HG03103 (cell line): ENCODE results near the gene FUOM.
"Not testable (repeated sequence)": the region's sequence is repeated elsewhere in the genome, so short reads cannot be mapped to it uniquely, and the experiment has no call there.

ENCODE experiments used
- ATAC-seq: cut with Tn5 transposase; IDR thresholded peaks from one replicate; pipeline ENCODE4 v1.9.1; 2021; ENCODE audit warnings: low read depth; ENCODE audit not compliant: unreplicated experiment

FUOM gene

GRCh38 chr10:133370030-133370786 is 12.4 kb upstream of the FUOM start:
- no peak for ATAC-seq

DNA sequence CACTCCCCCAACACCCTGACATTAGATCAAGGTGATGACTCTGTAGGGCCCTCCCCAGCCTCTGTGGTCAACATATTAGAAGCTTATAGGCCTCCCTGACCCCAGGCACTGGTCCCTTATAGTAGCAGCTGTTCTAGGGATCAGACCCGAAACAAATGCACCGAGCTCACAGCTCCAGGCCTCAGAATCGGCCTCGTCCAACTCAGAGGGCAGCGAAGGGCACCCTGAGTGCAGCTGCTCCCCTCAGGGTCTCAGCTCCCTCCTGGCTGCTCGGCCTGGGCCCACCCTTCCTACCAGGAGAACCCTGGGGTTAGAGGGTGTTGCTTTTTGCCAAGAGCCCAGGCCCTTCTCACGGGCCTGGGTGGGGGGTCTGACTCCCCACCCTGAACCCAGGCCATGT is 10.3 kb upstream of the FUOM start:
- no peak for ATAC-seq

- not testable (repeated sequence) for ATAC-seq
Observed at GRCh38 chr10:133367461-133367860, 9.6 kb upstream of the FUOM start.

GRCh38 chr10:133366751-133367150 is 8.9 kb upstream of the FUOM start:
- no peak for ATAC-seq

DNA sequence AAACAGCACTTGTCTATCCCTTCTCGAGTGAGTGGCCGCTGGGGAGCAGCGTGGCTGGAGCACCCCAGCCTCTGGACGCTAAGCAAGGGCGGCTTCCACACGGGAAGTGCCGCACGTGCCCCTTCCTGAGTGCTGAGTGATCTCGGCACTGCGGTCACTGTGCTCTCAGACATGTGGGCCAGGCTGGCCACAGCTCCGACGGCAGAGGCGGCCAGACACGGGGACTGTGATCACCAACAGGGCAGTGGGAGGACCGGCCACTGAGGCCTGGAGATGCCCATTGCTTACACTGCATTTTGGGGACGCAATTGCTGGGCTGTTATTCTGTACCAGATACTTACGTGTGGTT is 8.3 kb upstream of the FUOM start:
- no peak for ATAC-seq

DNA sequence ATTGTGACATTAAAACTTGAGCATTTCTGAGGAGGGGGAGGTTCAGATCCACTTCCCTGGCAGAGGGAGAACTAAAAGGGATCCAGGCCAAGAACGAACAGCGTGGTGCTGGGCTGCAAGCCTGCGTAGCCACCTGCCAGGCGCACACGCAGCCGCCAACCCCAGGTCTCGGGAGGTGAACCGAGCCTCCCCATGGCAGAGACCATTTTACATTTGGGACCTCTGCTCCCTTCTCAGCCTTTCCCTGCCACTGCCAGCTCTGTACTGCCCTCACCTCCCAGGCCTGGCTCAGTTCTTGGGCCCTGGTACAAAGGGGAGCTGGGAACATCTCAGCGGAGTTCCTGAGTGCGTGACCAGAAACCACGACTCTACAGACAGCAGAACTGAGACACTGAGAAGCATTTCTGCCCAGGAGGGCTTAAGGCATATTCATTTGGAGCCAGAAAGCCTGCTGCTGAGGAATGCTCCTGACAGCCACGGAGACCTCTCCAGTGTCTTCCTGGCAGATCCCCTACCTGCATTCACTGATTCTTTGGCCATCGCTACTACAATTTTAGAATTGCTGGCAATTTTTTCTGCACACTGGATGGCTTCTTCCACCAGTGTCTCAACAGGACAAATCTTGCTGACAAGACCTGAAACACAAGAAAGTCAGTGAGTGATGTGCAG is 7.8 kb upstream of the FUOM start:
- no peak for ATAC-seq

DNA sequence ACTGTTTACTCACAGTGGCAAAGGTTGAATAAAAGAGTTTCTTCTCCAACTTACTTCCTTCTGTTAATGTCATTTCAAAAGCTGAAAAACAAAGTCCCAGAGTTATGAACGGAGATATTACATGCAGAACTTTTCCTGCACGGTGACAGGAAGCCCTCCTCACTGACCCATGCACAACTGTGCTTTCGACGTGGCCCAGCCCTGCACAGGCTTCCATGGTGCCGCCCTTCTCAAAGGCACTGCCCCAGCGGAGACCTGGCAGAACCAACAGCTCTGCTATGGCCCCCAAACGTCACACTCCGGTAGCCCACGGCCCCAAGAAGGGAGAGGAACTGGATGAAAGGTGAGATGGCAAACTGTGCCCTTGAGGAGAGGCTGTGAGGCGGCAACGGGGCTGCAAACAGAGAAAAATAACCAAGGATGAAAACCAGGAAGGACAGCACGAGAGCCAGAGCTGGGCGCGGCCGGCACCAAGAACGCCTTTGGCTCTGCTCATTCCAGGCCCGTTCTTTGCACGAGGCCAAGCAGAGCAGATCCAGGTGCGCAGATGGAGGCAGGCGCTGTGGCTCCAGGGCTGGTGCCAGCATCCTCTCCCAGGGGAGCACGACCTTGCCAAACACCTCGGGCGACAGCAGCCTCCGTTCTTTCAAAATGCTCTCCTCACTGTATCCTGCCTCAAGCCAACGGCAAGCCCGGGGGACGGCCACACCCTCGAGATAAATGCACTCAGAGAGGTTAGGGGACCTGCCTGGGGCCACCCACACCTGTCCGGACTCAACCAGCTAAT is 7.0 kb upstream of the FUOM start:
- ATAC-seq = no peak

GRCh38 chr10:133362846-133363245 is 5.0 kb upstream of the FUOM start:
- ATAC-seq = no peak

- ATAC-seq = no peak
Observed at GRCh38 chr10:133361773-133362441, 4.1 kb upstream of the FUOM start.

DNA sequence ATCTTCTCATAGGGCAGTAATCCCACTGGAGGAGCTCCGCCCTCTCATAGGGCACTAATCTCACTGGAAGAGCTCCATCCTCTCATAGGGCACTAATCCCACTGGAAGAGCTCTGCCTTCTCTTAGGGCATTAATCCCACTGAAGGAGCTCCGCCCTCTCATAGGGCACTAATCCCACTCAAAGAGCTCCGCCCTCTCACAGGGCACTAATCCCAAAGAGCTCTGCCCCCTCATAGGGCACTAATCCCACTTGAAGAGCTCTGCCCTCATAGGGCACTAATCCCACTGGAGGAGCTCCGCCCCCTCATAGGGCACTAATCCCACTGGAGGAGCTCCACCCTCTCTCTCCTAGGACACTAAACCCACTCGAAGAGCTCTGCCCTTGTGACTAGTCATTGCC is 3.4 kb upstream of the FUOM start:
- ATAC-seq = no peak

- no peak for ATAC-seq
Observed at GRCh38 chr10:133359972-133360610, 2.3 kb upstream of the FUOM start.

DNA sequence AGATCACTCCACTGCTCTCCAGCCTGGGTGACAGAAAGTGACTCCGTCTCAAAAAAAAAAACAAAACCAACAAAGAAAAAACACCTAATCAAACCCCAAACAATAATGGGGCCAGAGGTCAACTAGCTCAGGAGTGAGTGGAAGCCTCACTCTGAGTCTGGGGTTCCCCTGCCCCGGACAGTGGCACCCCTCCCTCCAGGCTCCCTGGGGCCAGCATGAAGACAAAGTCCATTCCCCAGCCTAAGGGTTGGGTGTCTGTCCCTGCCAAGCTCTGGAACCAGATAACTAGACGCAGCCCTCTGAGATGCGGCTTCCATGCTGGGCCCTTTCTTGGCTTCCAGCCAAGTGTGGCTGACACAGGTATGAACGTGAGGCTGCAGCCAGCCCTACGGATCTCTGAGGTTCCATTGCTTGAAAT is 1.7 kb upstream of the FUOM start:
- no peak for ATAC-seq

DNA sequence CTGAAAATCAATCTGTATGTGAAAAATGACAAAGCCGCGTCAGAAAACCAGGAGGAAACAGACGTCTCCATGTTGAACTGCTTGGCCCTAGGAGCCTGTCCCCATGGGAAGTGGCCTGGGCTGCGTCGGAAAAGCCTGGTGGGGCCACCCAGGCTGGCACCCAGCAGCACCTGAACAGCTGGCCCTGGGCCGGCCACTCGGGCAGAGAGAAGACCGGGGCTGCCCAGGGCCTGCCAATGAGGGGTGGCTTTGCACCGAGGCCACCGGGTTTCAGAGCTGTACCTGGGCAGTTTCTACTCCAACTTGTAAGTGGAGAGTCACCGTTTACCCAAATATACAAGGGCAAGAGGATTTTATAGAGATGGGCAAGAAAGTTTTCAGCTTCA is 1.1 kb upstream of the FUOM start:
- ATAC-seq = no peak

DNA sequence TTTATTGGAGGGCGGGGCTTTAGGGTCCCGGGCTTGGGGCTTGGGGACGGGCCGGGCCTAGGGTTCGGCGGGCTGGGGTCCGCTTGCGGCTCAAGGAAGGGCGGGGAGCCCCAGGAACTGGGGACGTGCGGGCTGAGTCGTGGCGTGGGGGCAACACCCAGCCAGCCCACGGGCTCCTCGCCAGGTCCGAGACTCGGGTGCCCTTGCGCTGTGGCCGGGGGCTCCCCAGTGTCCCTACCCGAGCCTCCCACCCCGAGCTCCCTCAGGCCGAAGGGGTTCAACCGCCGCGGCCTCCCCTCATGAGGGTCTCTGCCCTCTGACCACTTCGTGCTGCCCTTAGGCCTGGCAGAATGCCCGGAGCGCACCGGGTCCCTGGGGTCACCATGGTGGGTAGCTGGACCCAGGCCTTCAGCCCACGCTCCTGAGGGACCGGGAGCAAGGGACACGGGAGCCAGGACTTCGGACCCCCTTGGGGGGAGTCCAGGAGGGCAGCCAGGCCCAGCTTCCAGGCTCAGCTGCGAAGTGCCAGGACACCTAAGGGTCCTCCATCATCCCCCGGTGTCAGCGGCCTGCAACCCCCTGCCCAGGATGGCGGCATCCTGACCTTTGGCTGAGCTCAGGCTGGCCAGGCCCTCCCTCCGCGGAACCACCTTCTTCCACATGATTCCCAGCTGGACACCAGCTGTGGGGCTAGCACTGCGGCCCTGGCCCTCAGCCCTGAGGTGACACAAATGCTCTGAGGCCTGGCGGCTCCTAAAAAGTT is 524 bp upstream of the FUOM start:
- ATAC-seq = no peak

- ATAC-seq = no peak
Observed at GRCh38 chr10:133356549-133357284, 1.1 kb downstream of the FUOM start.

DNA sequence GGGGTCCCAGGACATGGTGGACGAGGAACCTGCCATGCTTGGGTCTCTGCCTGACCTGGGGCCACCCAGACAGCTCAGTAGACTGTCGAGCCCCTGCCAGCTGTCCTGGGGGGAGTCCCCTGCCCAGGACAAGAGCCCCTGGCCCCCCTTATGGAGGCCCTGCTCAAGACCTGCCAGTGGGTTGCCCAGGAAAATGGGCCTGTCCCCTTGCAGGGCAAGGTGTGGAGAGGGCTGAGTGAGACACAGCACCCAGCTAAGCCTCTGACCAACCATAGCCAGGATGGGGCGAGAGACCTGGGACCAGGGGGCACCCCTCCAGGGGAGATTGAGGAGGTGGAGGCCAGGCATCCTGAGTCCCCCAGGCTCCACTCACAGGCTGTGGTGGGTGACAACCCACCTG is 1.8 kb downstream of the FUOM start:
- no peak for ATAC-seq

GRCh38 chr10:133355266-133355665 is 2.6 kb downstream of the FUOM start:
- no peak for ATAC-seq

- ATAC-seq = no peak
Observed at GRCh38 chr10:133354672-133355240, 3.1 kb downstream of the FUOM start.
